ENCODE results near the gene FBXW4.

- no peak for TF ChIP-seq SP1 (IDR thresholded peaks at IDR 0.05)
- no peak for TF ChIP-seq SUZ12 (IDR thresholded peaks at IDR 0.05)
- no peak for TF ChIP-seq ZNF384 (IDR thresholded peaks at IDR 0.05)
- TF ChIP-seq BHLHE40 (IDR thresholded peaks at IDR 0.05; ENCODE audit: borderline replicate concordance), result no peak
Measured at GRCh38 chr10:101625821-101626412, 69.1 kb downstream of the FBXW4 start.

Measured in HEK293T (cell line).